ENCODE data around the gene CATSPERZ. TPM values are rescaled to one million over a fixed set of nuclear protein-coding genes. Genes with fewer than 3 reads are reported as not detected.

The CATSPERZ gene
- total and polyA plus RNA-seq, 9 of the 15 experiments (the other 6 are each of a cell fraction or from before 2014, with no cell fraction given), result 0.86 to 8.5 (median 3.5) TPM

GRCh38 chr11:64268893-64269539 is 31.1 kb upstream of the CATSPERZ start (continued):
- no peak for TF ChIP-seq HMBOX1 (IDR thresholded peaks at IDR 0.05)
- TF ChIP-seq TEAD2 (tag; IDR thresholded peaks at IDR 0.05), result no peak
- TF ChIP-seq DEAF1 (CRISPR knock-in tag; IDR thresholded peaks at IDR 0.05), result 0 out of 2 replicates have a peak, but pooled peaks have one; percentile 19
- no peak for TF ChIP-seq NEUROD1 (IDR thresholded peaks at IDR 0.05; ENCODE audit: borderline replicate concordance, low read depth, low read length, partially characterized antibody)
- no peak for TF ChIP-seq ZNF707 (CRISPR knock-in tag; conservative IDR thresholded peaks at IDR 0.05)
- TF ChIP-seq SMAD2 (IDR thresholded peaks at IDR 0.05; ENCODE audit: low read depth, low read length), result no peak
- no peak for TF ChIP-seq PHF20 (IDR thresholded peaks at IDR 0.05; ENCODE audit: partially characterized antibody)
- TF ChIP-seq, protein P1, sequence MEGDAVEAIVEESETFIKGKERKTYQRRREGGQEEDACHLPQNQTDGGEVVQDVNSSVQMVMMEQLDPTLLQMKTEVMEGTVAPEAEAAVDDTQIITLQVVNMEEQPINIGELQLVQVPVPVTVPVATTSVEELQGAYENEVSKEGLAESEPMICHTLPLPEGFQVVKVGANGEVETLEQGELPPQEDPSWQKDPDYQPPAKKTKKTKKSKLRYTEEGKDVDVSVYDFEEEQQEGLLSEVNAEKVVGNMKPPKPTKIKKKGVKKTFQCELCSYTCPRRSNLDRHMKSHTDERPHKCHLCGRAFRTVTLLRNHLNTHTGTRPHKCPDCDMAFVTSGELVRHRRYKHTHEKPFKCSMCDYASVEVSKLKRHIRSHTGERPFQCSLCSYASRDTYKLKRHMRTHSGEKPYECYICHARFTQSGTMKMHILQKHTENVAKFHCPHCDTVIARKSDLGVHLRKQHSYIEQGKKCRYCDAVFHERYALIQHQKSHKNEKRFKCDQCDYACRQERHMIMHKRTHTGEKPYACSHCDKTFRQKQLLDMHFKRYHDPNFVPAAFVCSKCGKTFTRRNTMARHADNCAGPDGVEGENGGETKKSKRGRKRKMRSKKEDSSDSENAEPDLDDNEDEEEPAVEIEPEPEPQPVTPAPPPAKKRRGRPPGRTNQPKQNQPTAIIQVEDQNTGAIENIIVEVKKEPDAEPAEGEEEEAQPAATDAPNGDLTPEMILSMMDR (IDR thresholded peaks at IDR 0.05 in 2 of 3, conservative IDR thresholded peaks at IDR 0.05 in 1 of 3; ENCODE audit: insufficient read depth in 2 of 3, low read depth in 1 of 3, low read length in 3 of 3), result no peak
- TF ChIP-seq, protein P2, sequence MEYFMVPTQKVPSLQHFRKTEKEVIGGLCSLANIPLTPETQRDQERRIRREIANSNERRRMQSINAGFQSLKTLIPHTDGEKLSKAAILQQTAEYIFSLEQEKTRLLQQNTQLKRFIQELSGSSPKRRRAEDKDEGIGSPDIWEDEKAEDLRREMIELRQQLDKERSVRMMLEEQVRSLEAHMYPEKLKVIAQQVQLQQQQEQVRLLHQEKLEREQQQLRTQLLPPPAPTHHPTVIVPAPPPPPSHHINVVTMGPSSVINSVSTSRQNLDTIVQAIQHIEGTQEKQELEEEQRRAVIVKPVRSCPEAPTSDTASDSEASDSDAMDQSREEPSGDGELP (CRISPR knock-in tag; IDR thresholded peaks at IDR 0.05; ENCODE audit: borderline replicate concordance), result 0 out of 2 replicates have a peak, but pooled peaks have one; percentile 35
- TF ChIP-seq ZNF395 (CRISPR knock-in tag; IDR thresholded peaks at IDR 0.05), result peak; percentile 87; the same call in 1 of the 2 replicates
- TF ChIP-seq FIP1L1 (IDR thresholded peaks at IDR 0.05; ENCODE audit: low read depth, low read length, poor library complexity, severe bottlenecking), result no peak
- no peak for TF ChIP-seq MXD1 (CRISPR knock-in tag; IDR thresholded peaks at IDR 0.05; ENCODE audit: borderline replicate concordance, poor library complexity, severe bottlenecking)
- TF ChIP-seq RFX5 (IDR thresholded peaks at IDR 0.05; ENCODE audit: low read depth, low read length), result no peak
- TF ChIP-seq SMARCB1 (IDR thresholded peaks at IDR 0.05; ENCODE audit: insufficient read length, low read depth), result no peak
- TF ChIP-seq PTTG1 (tag; IDR thresholded peaks at IDR 0.05; ENCODE audit: low read depth), result no peak
- 0 out of 2 replicates have a peak, but pooled peaks have one; percentile 6 for TF ChIP-seq RAD51 (IDR thresholded peaks at IDR 0.05; ENCODE audit: borderline replicate concordance, low read depth)
- TF ChIP-seq SRF (CRISPR knock-in tag; IDR thresholded peaks at IDR 0.05), result 0 out of 4 replicates have a peak, but pooled peaks of 1 of the 2 experiments have one; percentile 20
- no peak for TF ChIP-seq JUND (IDR thresholded peaks at IDR 0.05; ENCODE audit: borderline replicate concordance, low read depth, low read length)
- no peak; the same call in 2 of the 3 replicates for TF ChIP-seq JUND (tag; IDR thresholded peaks at IDR 0.05; ENCODE audit: borderline replicate concordance, low read depth, low read length)
